Body of pancreas (tissue), 4 donors: ENCODE results near the gene BCL6B.

Experiments
- POLR2A ChIP-seq, 3 donors: fragments of 450-650 bp; IDR thresholded peaks; one replicate each; pipeline ENCODE4 v1.6.1; 2016; ENCODE audit warnings: antibody characterized with exemption in 3 of 3, mild to moderate bottlenecking in 2 of 3
- TF ChIP-seq, protein P1 (sequence below), 7 experiments: fragments of 450-650 bp in 4 of 7; fragments of 200-600 bp in 3 of 7; sonication (generic) in 3 of 7; IDR thresholded peaks; one replicate each; pipeline ENCODE4 v1.5.1; 2016 to 2019; ENCODE audit warnings: antibody characterized with exemption in 7 of 7

DNA sequence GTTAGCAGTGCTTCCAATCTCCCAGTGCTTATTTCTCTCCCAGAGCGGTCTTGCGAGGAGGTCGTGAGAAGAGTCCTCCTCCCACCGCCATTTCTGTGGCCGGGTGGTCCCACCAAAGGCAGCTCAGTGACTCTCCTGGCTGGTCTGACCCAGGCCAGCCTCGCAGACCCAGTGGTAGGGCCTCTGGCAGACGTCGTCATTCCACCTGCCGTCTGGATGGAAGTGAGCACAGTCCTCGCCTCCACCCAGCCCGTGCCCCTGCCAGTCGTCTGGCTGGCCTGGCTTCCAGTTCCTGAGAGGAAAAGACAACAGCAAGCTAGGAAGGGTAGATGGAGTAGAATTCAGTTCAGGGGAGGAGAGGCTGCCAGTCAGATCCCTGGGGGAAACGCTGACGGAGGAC, 52.1 kb downstream of the BCL6B start:
- TF ChIP-seq, protein P1, sequence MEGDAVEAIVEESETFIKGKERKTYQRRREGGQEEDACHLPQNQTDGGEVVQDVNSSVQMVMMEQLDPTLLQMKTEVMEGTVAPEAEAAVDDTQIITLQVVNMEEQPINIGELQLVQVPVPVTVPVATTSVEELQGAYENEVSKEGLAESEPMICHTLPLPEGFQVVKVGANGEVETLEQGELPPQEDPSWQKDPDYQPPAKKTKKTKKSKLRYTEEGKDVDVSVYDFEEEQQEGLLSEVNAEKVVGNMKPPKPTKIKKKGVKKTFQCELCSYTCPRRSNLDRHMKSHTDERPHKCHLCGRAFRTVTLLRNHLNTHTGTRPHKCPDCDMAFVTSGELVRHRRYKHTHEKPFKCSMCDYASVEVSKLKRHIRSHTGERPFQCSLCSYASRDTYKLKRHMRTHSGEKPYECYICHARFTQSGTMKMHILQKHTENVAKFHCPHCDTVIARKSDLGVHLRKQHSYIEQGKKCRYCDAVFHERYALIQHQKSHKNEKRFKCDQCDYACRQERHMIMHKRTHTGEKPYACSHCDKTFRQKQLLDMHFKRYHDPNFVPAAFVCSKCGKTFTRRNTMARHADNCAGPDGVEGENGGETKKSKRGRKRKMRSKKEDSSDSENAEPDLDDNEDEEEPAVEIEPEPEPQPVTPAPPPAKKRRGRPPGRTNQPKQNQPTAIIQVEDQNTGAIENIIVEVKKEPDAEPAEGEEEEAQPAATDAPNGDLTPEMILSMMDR (IDR thresholded peaks at IDR 0.05), result no peak
- no peak for TF ChIP-seq POLR2A (IDR thresholded peaks at IDR 0.05)
